Fibroblast of villous mesenchyme (primary cell): Measurements from ENCODE around the gene KRTAP10-5. TPM values are rescaled to one million over a fixed set of nuclear protein-coding genes. Genes with fewer than 3 reads are reported as not detected.

Source experiments
- DNase-seq: peaks from one replicate; pipeline ENCODE4 v3.0.0-alpha.2; 2010; ENCODE audit warnings: low read depth
- H3K4me3 ChIP-seq: 2 replicates; pipeline ENCODE4 v1.5.1; 2011; ENCODE audit warnings: low read depth, mild to moderate bottlenecking, low read length
- CTCF ChIP-seq: IDR thresholded peaks from 2 replicates; pipeline ENCODE4 v1.5.1; 2012; ENCODE audit warnings: low read depth, mild to moderate bottlenecking, low read length; ENCODE audit not compliant: insufficient read depth
- total RNA-seq: library from RNA; depleted of rRNA; stranded (reverse); fragments of >200 nt; gene quantifications from 2 replicates; pipeline ENCODE4 v1.2.3, GENCODE V29; 2012

KRTAP10-5 gene
- total RNA-seq, 1 donor = not detected

GRCh38 chr21:44583800-44584147 lies 3.4 kb upstream of the KRTAP10-5 start:
- H3K4me3 ChIP-seq = no peak overlapping the region
- no peak for TF ChIP-seq CTCF
- DNase-seq = no peak

GRCh38 chr21:44583089-44583799 lies 2.8 kb upstream of the KRTAP10-5 start:
- H3K4me3 ChIP-seq = no peak overlapping the region
- DNase-seq = no peak
- TF ChIP-seq CTCF = no peak

- TF ChIP-seq CTCF = no peak
- H3K4me3 ChIP-seq = no peak overlapping the region
- DNase-seq = no peak
Observed at GRCh38 chr21:44582055-44582454, 1.7 kb upstream of the KRTAP10-5 start.

- no peak for TF ChIP-seq CTCF
- H3K4me3 ChIP-seq = no peak overlapping the region
- DNase-seq = no peak
Observed at GRCh38 chr21:44581158-44581557, 754 bp upstream of the KRTAP10-5 start.

GRCh38 chr21:44579833-44580144 lies 615 bp downstream of the KRTAP10-5 start:
- no peak overlapping the region for H3K4me3 ChIP-seq
- no peak for DNase-seq
- no peak for TF ChIP-seq CTCF

GRCh38 chr21:44579056-44579832 lies 1.2 kb downstream of the KRTAP10-5 start:
- no peak overlapping the region for H3K4me3 ChIP-seq
- no peak for DNase-seq
- no peak for TF ChIP-seq CTCF
